ENCODE results near the gene GRK4.
"Not testable (repeated sequence)": the region's sequence is repeated elsewhere in the genome, so short reads cannot be mapped to it uniquely, and the experiment has no call there.

Gene GRK4

GRCh38 chr4:2977211-2978088 lies 14.1 kb downstream of the GRK4 start:
- TF ChIP-seq SPI1 (IDR thresholded peaks at IDR 0.05; ENCODE audit: low read depth, low read length) (no peak), POLR2A (IDR thresholded peaks at IDR 0.05; ENCODE audit: low read depth, low read length) (no peak), TAF1 (IDR thresholded peaks at IDR 0.05; ENCODE audit: low read depth, low read length) (no peak), PAX5 (IDR thresholded peaks at IDR 0.05; ENCODE audit: insufficient read depth, low read length, severe bottlenecking) (no peak), POLR2AphosphoS5 (IDR thresholded peaks at IDR 0.05; ENCODE audit: low read depth, low read length) (no peak), POU2F2 (IDR thresholded peaks at IDR 0.05; ENCODE audit: low read depth, low read length) (no peak)
- FAIRE-seq (no peak), DNase-seq (ENCODE audit: insufficient read length, low spot score) (no peak)

- no peak for FAIRE-seq
These were observed 18.0 kb downstream of the GRK4 start for GRCh38 chr4:2981256-2981819.

DNA sequence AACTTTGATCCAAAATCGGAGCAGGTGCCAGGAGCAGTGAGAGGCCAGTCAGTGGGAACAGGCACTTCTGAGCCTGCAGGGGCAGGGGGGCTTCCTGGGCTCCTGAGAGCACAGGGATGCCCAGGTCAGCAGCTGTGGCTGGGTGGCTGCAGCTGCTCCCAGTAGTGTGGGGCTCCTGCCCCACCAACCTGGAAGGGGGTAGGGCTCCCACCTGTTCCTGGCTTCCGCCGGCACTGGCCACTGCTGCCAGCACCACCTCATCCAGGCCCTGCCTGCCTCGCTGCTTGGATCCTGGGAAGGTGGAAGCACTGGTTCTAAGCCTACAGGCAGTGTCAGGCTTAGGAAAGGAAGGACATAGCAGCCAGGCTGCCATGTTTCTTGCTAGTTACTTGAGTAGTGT lies 18.6 kb downstream of the GRK4 start:
- no peak for TF ChIP-seq SPI1 (IDR thresholded peaks at IDR 0.05; ENCODE audit: low read depth, low read length)
- no peak for TF ChIP-seq POLR2A (IDR thresholded peaks at IDR 0.05; ENCODE audit: low read depth, low read length)
- TF ChIP-seq TAF1 (IDR thresholded peaks at IDR 0.05; ENCODE audit: low read depth, low read length) = no peak
- TF ChIP-seq POLR2AphosphoS5 (IDR thresholded peaks at IDR 0.05; ENCODE audit: low read depth, low read length) = no peak
- no peak for TF ChIP-seq PAX5 (IDR thresholded peaks at IDR 0.05; ENCODE audit: insufficient read depth, low read length, severe bottlenecking)
- no peak for TF ChIP-seq POU2F2 (IDR thresholded peaks at IDR 0.05; ENCODE audit: low read depth, low read length)
- no peak for FAIRE-seq
- DNase-seq (ENCODE audit: insufficient read length, low spot score) = no peak

More at GRCh38 chr4:2981256-2981819, 18.0 kb downstream of the GRK4 start:
- no peak for DNase-seq (ENCODE audit: insufficient read length, low spot score)
- TF ChIP-seq POU2F2 (IDR thresholded peaks at IDR 0.05; ENCODE audit: low read depth, low read length) (no peak), TAF1 (IDR thresholded peaks at IDR 0.05; ENCODE audit: low read depth, low read length) (no peak), POLR2A (IDR thresholded peaks at IDR 0.05; ENCODE audit: low read depth, low read length) (no peak), POLR2AphosphoS5 (IDR thresholded peaks at IDR 0.05; ENCODE audit: low read depth, low read length) (no peak), PAX5 (IDR thresholded peaks at IDR 0.05; ENCODE audit: insufficient read depth, low read length, severe bottlenecking) (no peak), SPI1 (IDR thresholded peaks at IDR 0.05; ENCODE audit: low read depth, low read length) (no peak)

GRCh38 chr4:2983715-2984114 lies 20.3 kb downstream of the GRK4 start:
- not testable (repeated sequence) for DNase-seq (ENCODE audit: insufficient read length, low spot score); FAIRE-seq

- TF ChIP-seq POU2F2 (IDR thresholded peaks at IDR 0.05; ENCODE audit: low read depth, low read length) (no peak), SPI1 (IDR thresholded peaks at IDR 0.05; ENCODE audit: low read depth, low read length) (no peak), PAX5 (IDR thresholded peaks at IDR 0.05; ENCODE audit: insufficient read depth, low read length, severe bottlenecking) (no peak), TAF1 (IDR thresholded peaks at IDR 0.05; ENCODE audit: low read depth, low read length) (no peak), POLR2A (IDR thresholded peaks at IDR 0.05; ENCODE audit: low read depth, low read length) (no peak), POLR2AphosphoS5 (IDR thresholded peaks at IDR 0.05; ENCODE audit: low read depth, low read length) (no peak)
- DNase-seq (ENCODE audit: insufficient read length, low spot score) = no peak
- no peak for FAIRE-seq
These were observed 27.9 kb downstream of the GRK4 start for GRCh38 chr4:2991243-2991642.

- TF ChIP-seq SPI1 (IDR thresholded peaks at IDR 0.05; ENCODE audit: low read depth, low read length) (no peak), POU2F2 (IDR thresholded peaks at IDR 0.05; ENCODE audit: low read depth, low read length) (no peak), POLR2A (IDR thresholded peaks at IDR 0.05; ENCODE audit: low read depth, low read length) (no peak), POLR2AphosphoS5 (IDR thresholded peaks at IDR 0.05; ENCODE audit: low read depth, low read length) (no peak), TAF1 (IDR thresholded peaks at IDR 0.05; ENCODE audit: low read depth, low read length) (no peak), PAX5 (IDR thresholded peaks at IDR 0.05; ENCODE audit: insufficient read depth, low read length, severe bottlenecking) (no peak)
- DNase-seq (ENCODE audit: insufficient read length, low spot score) (no peak), FAIRE-seq (no peak)
These were observed 31.5 kb downstream of the GRK4 start for GRCh38 chr4:2994917-2995316.

GRCh38 chr4:2995546-2996265 lies 32.3 kb downstream of the GRK4 start:
- FAIRE-seq (no peak), DNase-seq (ENCODE audit: insufficient read length, low spot score) (no peak)

GRCh38 chr4:2996415-2996814 lies 33.0 kb downstream of the GRK4 start:
- FAIRE-seq (no peak), DNase-seq (ENCODE audit: insufficient read length, low spot score) (no peak)
- TF ChIP-seq POLR2A (IDR thresholded peaks at IDR 0.05; ENCODE audit: low read depth, low read length) (no peak), POU2F2 (IDR thresholded peaks at IDR 0.05; ENCODE audit: low read depth, low read length) (no peak), PAX5 (IDR thresholded peaks at IDR 0.05; ENCODE audit: insufficient read depth, low read length, severe bottlenecking) (no peak), POLR2AphosphoS5 (IDR thresholded peaks at IDR 0.05; ENCODE audit: low read depth, low read length) (no peak), TAF1 (IDR thresholded peaks at IDR 0.05; ENCODE audit: low read depth, low read length) (no peak)

More at GRCh38 chr4:2995546-2996265, 32.3 kb downstream of the GRK4 start:
- TF ChIP-seq POLR2A (IDR thresholded peaks at IDR 0.05; ENCODE audit: low read depth, low read length) (no peak), TAF1 (IDR thresholded peaks at IDR 0.05; ENCODE audit: low read depth, low read length) (no peak), POLR2AphosphoS5 (IDR thresholded peaks at IDR 0.05; ENCODE audit: low read depth, low read length) (no peak), PAX5 (IDR thresholded peaks at IDR 0.05; ENCODE audit: insufficient read depth, low read length, severe bottlenecking) (no peak), SPI1 (IDR thresholded peaks at IDR 0.05; ENCODE audit: low read depth, low read length) (no peak), POU2F2 (IDR thresholded peaks at IDR 0.05; ENCODE audit: low read depth, low read length) (no peak)

DNA sequence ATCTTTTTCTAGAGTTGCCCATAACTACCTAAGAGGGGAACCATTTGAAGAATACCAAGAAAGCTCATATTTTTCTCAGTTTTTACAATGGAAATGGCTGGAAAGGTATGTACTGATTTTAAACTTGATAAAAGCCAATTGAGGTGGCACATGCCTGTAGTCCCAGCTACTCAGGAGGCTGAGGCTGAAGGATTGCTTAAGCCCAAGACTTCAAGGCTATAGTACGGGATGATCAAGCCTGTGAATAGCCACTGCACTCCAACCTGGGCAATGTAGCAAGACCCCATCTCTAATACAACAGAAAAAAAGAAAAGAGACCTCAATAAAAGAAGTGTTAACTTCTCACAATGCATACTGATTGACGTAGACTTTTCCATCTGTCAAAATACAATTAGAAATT lies 44.4 kb downstream of the GRK4 start:
- TF ChIP-seq TAF1 (IDR thresholded peaks at IDR 0.05; ENCODE audit: low read depth, low read length) (no peak), POLR2AphosphoS5 (IDR thresholded peaks at IDR 0.05; ENCODE audit: low read depth, low read length) (no peak), SPI1 (IDR thresholded peaks at IDR 0.05; ENCODE audit: low read depth, low read length) (no peak), POLR2A (IDR thresholded peaks at IDR 0.05; ENCODE audit: low read depth, low read length) (no peak), PAX5 (IDR thresholded peaks at IDR 0.05; ENCODE audit: insufficient read depth, low read length, severe bottlenecking) (no peak)
- no peak for FAIRE-seq
- DNase-seq (ENCODE audit: insufficient read length, low spot score) = no peak
